GM12878 (cell line): Measurements from ENCODE around the gene MEGF9. TPM values are rescaled to one million over a fixed set of nuclear protein-coding genes. Genes with fewer than 3 reads are reported as not detected.
A peak's percentile ranks its signal among the peaks of the same experiment; 100 is the strongest.

Source experiments
- ATAC-seq: fragments of 200-7000 bp; cut with Tn5 transposase; 3 replicates; pipeline ENCODE4 v1.9.1; 2020; ENCODE audit warnings: mild to moderate bottlenecking, moderate library complexity
- BruUV-seq: library from RNA; stranded (reverse); fragments of 400-500 nt; replicated peaks from 2 replicates; lab custom pipeline; 2021; lab: Mats Ljungman, UMichigan
- CTCF ChIA-PET: fragments of 300-600 bp; sonication (Branson Sonifier 250); formaldehyde crosslinking; extraction: SDS; loops from one replicate; lab custom pipeline; 2021; ENCODE audit warnings: inconsistent platforms; lab: Yijun Ruan, JAX
- POLR2A ChIA-PET: fragments of 350-600 bp; formaldehyde crosslinking; extraction: SDS; loops from one replicate; lab custom pipeline; 2021; ENCODE audit warnings: inconsistent platforms; lab: Charles Lee
- RAD21 ChIA-PET: fragments of 300-600 bp; sonication (Branson Sonifier 250); formaldehyde crosslinking; loops from one replicate; lab custom pipeline; 2023; ENCODE audit warnings: antibody characterized with exemption; ENCODE audit not compliant: unreplicated experiment; lab: Charles Lee
- SMC1A ChIA-PET: fragments of 300-600 bp; sonication (Branson Sonifier 250); formaldehyde crosslinking; loops from one replicate; lab custom pipeline; 2023; ENCODE audit not compliant: unreplicated experiment, uncharacterized antibody; lab: Charles Lee
- DNase-seq: peaks from one replicate; pipeline ENCODE4 v3.0.0-alpha.2; 2011; ENCODE audit warnings: low read depth, low spot score
- FAIRE-seq: peaks from 3 replicates; lab custom pipeline; 2011; peaks lifted over from hg19 to GRCh38; lab: Jason Lieb, UNC
- H2AFZ ChIP-seq: 2 replicates; pipeline ENCODE4 v1.6.0; 2011; ENCODE audit warnings: low read depth, low read length, control low read depth; ENCODE audit not compliant: control insufficient read depth
- H3K27ac ChIP-seq: 2 replicates; pipeline ENCODE4 v1.5.1; 2011; ENCODE audit warnings: control low read depth; ENCODE audit not compliant: control insufficient read depth, insufficient read depth
- H3K27me3 ChIP-seq, 2 experiments: replicated peaks in 1 of 2; 2 replicates each; pipeline versions ENCODE4 v1.6.0 to v1.6.1; 2011; ENCODE audit warnings: low read length in 1 of 2; ENCODE audit not compliant: control insufficient read depth in 2 of 2, insufficient read depth in 2 of 2
- H3K36me3 ChIP-seq, 2 experiments: 2 replicates each; pipeline ENCODE4 v1.5.1; 2011; ENCODE audit warnings: low read length in 1 of 2; ENCODE audit not compliant: control insufficient read depth in 2 of 2, insufficient read depth in 2 of 2
- H3K4me1 ChIP-seq: 2 replicates; pipeline ENCODE4 v1.6.1; 2011; ENCODE audit warnings: mild to moderate bottlenecking, low read length, moderate library complexity, mixed read lengths; ENCODE audit not compliant: control insufficient read depth, insufficient read depth
- H3K4me2 ChIP-seq: 2 replicates; pipeline ENCODE4 v1.6.0; 2011; ENCODE audit warnings: control low read depth; ENCODE audit not compliant: control insufficient read depth, insufficient read depth
- H3K4me3 ChIP-seq: fragments of 200-600 bp; sonication (generic); 2 replicates; pipeline ENCODE4 v1.5.1; 2016
- H3K79me2 ChIP-seq: 2 replicates; pipeline ENCODE4 v1.6.0; 2011; ENCODE audit warnings: low read length; ENCODE audit not compliant: control insufficient read depth, insufficient read depth
- H3K9ac ChIP-seq: 2 replicates; pipeline ENCODE4 v1.8.0; 2011; ENCODE audit warnings: low read length, control low read depth, mixed read lengths; ENCODE audit not compliant: control insufficient read depth, insufficient read depth
- H3K9me3 ChIP-seq: replicated peaks from 3 replicates; pipeline ENCODE4 v1.5.1; 2011; ENCODE audit warnings: mild to moderate bottlenecking, low read length; ENCODE audit not compliant: control insufficient read depth, insufficient read depth
- H4K20me1 ChIP-seq: 2 replicates; pipeline ENCODE4 v1.6.0; 2011; ENCODE audit not compliant: control insufficient read depth, insufficient read depth
- GABPA ChIP-seq: IDR thresholded peaks from 2 replicates; pipeline ENCODE4 v1.6.1; 2014; ENCODE audit warnings: antibody characterized with exemption, low read depth, mild to moderate bottlenecking, inconsistent platforms
- IKZF2 ChIP-seq, 2 experiments: fragments of 450-650 bp; IDR thresholded peaks; 2 replicates each; pipeline ENCODE4 v1.6.1; 2017; ENCODE audit warnings: mild to moderate bottlenecking in 2 of 2, moderate library complexity in 2 of 2
- MTA2 ChIP-seq: fragments of 450-650 bp; IDR thresholded peaks from 2 replicates; pipeline ENCODE4 v1.6.1; 2016; ENCODE audit warnings: low read depth, mild to moderate bottlenecking, moderate library complexity
- PBX3 ChIP-seq: IDR thresholded peaks from 2 replicates; pipeline ENCODE4 v1.6.1; 2011; ENCODE audit warnings: mild to moderate bottlenecking, low read depth, low read length, moderate library complexity; ENCODE audit not compliant: insufficient replicate concordance
- RCOR1 ChIP-seq: conservative IDR thresholded peaks from 2 replicates; pipeline ENCODE4 v1.6.1; 2012; ENCODE audit warnings: low read depth, low read length, improper control_type of control experiment
- RELB ChIP-seq: fragments of 450-650 bp; IDR thresholded peaks from 2 replicates; pipeline ENCODE4 v1.6.1; 2017; ENCODE audit warnings: low read depth, mild to moderate bottlenecking, moderate library complexity
- RFX5 ChIP-seq: IDR thresholded peaks from 2 replicates; pipeline ENCODE4 v1.6.1; 2011; ENCODE audit warnings: low read depth, low read length, improper control_type of control experiment
- SPI1 ChIP-seq: IDR thresholded peaks from 2 replicates; pipeline ENCODE4 v1.6.1; 2011; ENCODE audit warnings: low read depth, mild to moderate bottlenecking, low read length, moderate library complexity, borderline replicate concordance; ENCODE audit not compliant: insufficient read depth
- WGBS: methylation state at CpG from one replicate; pipeline ENCODE4 v1.1.6; 2016; ENCODE audit warnings: low lambda C conversion rate; ENCODE audit not compliant: insufficient replicate concordance, insufficient coverage; ENCODE audit errors: missing lambda C conversion rate; 5-methylcytosine and 5-hydroxymethylcytosine counted together
- in situ Hi-C: fragments of 300-500 bp; cut with MboI; formaldehyde crosslinking; loops from 9 replicates; pipeline ENCODE4 v1.14.3; 2018; ENCODE audit warnings: mixed read lengths
- intact Hi-C: fragments of 100-400 bp; cut with micrococcal nuclease; formaldehyde crosslinking; loops from one replicate; pipeline ENCODE4 v1.14.2; 2022; ENCODE audit not compliant: unreplicated experiment
- polyA plus RNA-seq, 11 experiments: library from polyadenylated mRNA; depleted of rRNA in 4 of 11; unstranded in 6 of 11; stranded (reverse) in 5 of 11; fragments of >200 nt; fragmentation: Nextera tagmentation in 4 of 11; fragmentation: Illumina TruSeq in 1 of 11; extraction: Ambion mirVana in 4 of 11; extraction: Trizol in 1 of 11; gene quantifications; 1 replicate in 1 of 11; 2 replicates in 10 of 11; pipeline versions ENCODE4 v1.2.1 to v1.2.3, GENCODE V29; 2011 to 2016; ENCODE audit warnings: inconsistent platforms in 2 of 11, missing spikeins in 2 of 11, low read depth in 1 of 11
- total RNA-seq, 4 experiments: library from RNA; depleted of rRNA in 3 of 4; stranded (reverse); fragments of >200 nt in 3 of 4; fragmentation: Illumina TruSeq in 1 of 4; extraction: Trizol in 1 of 4; gene quantifications; 2 replicates each; pipeline versions ENCODE4 v1.2.1 to v1.2.3, GENCODE V29; 2013 to 2021
- TF ChIP-seq, protein P1 (sequence below): IDR thresholded peaks from 2 replicates; pipeline ENCODE4 v1.6.1; 2012; ENCODE audit warnings: mild to moderate bottlenecking, low read depth, low read length
- TF ChIP-seq, protein P2 (sequence below): fragments of 450-650 bp; IDR thresholded peaks from 2 replicates; pipeline ENCODE4 v1.6.1; 2017; ENCODE audit warnings: mild to moderate bottlenecking, moderate library complexity

Gene MEGF9
- total and polyA plus RNA-seq, 10 of the 15 experiments (the other 5 are each of a cell fraction or from before 2014, with no cell fraction given), result 0.71 to 5.1 (median 2.6) TPM

DNA sequence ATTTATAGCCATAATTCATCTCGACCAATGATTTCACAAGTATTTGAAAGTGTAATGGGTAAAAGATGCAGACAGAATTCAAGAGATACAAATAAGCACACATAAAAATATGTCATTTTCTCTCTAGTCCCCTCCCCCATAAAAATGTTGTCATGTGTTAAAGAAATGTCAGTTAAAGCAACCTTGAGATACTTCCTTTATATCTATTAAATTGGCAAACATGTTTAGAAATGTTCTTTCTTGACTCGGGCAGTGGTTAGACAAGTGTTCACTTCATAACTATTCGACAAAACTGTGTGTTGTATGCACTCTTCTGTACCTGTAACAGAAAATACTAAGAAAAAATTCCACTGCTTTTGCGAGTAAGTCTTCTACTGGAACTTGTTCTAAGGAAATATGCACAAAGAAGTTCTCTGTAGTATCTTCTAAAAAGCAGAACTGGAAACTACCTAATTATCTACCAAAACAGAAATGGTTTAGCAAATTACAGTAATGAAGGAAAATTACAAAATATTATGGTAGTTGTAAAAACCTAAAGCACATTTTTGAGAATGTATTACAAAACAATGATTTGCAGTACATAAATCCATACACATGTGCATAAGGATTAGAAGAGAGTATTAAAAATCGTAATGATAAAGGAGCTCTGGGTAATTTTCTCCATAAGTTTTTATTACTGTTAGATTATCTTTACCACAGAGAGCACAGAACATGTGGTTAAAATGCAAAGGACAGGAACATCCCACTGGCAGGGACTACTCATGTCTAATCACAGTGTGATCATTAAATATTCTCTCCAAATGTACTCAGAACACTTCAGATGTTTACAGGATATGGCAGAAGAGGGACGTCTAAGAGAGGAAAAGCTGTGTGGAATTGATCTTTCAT, 43.0 kb upstream of the MEGF9 start:
- no peak for FAIRE-seq
- SMC1A ChIA-PET, result interaction anchor here (0.7 to 5.9 kb wide), 20 partner anchors 9 to 399 kb away, joined by 3 to 73 read pairs (median 5); no protein-coding TSS in a partner anchor
- H3K4me2 ChIP-seq, result no peak overlapping the region
- WGBS, result 40% methylated on average over 6 of the region's 6 CpGs
- no peak overlapping the region for H3K9ac ChIP-seq
- no peak for DNase-seq
- H3K4me3 ChIP-seq, result no peak overlapping the region
- no peak overlapping the region for H2AFZ ChIP-seq
- H4K20me1 ChIP-seq, result no peaks in the 10 kb centered on the region
- no peak for ATAC-seq
- H3K27ac ChIP-seq, result no peak overlapping the region
- H3K4me1 ChIP-seq, result peaks cover 9% of the 10 kb centered on the region
- POLR2A ChIA-PET, result interaction anchor here (0.7 kb wide), 1 partner anchor 140 kb away, joined by 3 read pairs; no protein-coding TSS in a partner anchor
- BruUV-seq, result no TSS peak
- H3K36me3 ChIP-seq, result peaks cover 2 to 13% of the 10 kb centered on the region in 2 experiments
- intact Hi-C loops (loop anchor here (2.0 kb wide), 1 partner anchor 228 kb away; no protein-coding TSS in a partner anchor), in situ Hi-C loops (loop anchor here (5.0 kb wide), 1 partner anchor 180 kb away; no protein-coding TSS in a partner anchor)
- no peaks in the 10 kb centered on the region for H3K79me2 ChIP-seq
- CTCF ChIA-PET, result interaction anchor here (0.6 to 6.2 kb wide), 37 partner anchors 9 to 634 kb away, joined by 3 to 109 read pairs (median 7); partner anchors contain the start of gene FBXW2
- H3K9me3 ChIP-seq, result no peaks in the 10 kb centered on the region
- RAD21 ChIA-PET, result interaction anchor here (0.9 to 4.0 kb wide), 8 partner anchors 36 to 302 kb away, joined by 4 to 45 read pairs (median 7); partner anchors contain the start of gene FBXW2
- no peaks in the 10 kb centered on the region for H3K27me3 ChIP-seq
- no peak for TF ChIP-seq GABPA
- no peak for TF ChIP-seq RCOR1
- peak; percentile 92 for TF ChIP-seq MTA2
- TF ChIP-seq, protein P1, sequence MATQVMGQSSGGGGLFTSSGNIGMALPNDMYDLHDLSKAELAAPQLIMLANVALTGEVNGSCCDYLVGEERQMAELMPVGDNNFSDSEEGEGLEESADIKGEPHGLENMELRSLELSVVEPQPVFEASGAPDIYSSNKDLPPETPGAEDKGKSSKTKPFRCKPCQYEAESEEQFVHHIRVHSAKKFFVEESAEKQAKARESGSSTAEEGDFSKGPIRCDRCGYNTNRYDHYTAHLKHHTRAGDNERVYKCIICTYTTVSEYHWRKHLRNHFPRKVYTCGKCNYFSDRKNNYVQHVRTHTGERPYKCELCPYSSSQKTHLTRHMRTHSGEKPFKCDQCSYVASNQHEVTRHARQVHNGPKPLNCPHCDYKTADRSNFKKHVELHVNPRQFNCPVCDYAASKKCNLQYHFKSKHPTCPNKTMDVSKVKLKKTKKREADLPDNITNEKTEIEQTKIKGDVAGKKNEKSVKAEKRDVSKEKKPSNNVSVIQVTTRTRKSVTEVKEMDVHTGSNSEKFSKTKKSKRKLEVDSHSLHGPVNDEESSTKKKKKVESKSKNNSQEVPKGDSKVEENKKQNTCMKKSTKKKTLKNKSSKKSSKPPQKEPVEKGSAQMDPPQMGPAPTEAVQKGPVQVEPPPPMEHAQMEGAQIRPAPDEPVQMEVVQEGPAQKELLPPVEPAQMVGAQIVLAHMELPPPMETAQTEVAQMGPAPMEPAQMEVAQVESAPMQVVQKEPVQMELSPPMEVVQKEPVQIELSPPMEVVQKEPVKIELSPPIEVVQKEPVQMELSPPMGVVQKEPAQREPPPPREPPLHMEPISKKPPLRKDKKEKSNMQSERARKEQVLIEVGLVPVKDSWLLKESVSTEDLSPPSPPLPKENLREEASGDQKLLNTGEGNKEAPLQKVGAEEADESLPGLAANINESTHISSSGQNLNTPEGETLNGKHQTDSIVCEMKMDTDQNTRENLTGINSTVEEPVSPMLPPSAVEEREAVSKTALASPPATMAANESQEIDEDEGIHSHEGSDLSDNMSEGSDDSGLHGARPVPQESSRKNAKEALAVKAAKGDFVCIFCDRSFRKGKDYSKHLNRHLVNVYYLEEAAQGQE, result no peak
- TF ChIP-seq IKZF2 (IDR thresholded peaks at IDR 0.05), result peak in 1 of 2 experiments; percentile 41; a peak in 2 of 4 replicates
- TF ChIP-seq SPI1, result peak; percentile 66; the same call in 1 of the 2 replicates
- TF ChIP-seq, protein P2, sequence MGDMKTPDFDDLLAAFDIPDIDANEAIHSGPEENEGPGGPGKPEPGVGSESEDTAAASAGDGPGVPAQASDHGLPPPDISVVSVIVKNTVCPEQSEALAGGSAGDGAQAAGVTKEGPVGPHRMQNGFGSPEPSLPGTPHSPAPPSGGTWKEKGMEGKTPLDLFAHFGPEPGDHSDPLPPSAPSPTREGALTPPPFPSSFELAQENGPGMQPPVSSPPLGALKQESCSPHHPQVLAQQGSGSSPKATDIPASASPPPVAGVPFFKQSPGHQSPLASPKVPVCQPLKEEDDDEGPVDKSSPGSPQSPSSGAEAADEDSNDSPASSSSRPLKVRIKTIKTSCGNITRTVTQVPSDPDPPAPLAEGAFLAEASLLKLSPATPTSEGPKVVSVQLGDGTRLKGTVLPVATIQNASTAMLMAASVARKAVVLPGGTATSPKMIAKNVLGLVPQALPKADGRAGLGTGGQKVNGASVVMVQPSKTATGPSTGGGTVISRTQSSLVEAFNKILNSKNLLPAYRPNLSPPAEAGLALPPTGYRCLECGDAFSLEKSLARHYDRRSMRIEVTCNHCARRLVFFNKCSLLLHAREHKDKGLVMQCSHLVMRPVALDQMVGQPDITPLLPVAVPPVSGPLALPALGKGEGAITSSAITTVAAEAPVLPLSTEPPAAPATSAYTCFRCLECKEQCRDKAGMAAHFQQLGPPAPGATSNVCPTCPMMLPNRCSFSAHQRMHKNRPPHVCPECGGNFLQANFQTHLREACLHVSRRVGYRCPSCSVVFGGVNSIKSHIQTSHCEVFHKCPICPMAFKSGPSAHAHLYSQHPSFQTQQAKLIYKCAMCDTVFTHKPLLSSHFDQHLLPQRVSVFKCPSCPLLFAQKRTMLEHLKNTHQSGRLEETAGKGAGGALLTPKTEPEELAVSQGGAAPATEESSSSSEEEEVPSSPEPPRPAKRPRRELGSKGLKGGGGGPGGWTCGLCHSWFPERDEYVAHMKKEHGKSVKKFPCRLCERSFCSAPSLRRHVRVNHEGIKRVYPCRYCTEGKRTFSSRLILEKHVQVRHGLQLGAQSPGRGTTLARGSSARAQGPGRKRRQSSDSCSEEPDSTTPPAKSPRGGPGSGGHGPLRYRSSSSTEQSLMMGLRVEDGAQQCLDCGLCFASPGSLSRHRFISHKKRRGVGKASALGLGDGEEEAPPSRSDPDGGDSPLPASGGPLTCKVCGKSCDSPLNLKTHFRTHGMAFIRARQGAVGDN, result no peak
- no peak for TF ChIP-seq PBX3
- TF ChIP-seq RELB, result peak; percentile 83
- no peak for TF ChIP-seq RFX5
